ENCODE results near the gene PHTF2.

- TF ChIP-seq ZFX (IDR thresholded peaks at IDR 0.05) (no peak), CTCF (conservative IDR thresholded peaks at IDR 0.05) (no peak)
These were observed 4.6 kb upstream of the PHTF2 start for GRCh38 chr7:77794000-77794399.

All from C4-2B (cell line).